Measurements from ENCODE around the gene LPAR1.
A peak's percentile ranks its signal among the peaks of the same experiment; 100 is the strongest.

The LPAR1 gene

GRCh38 chr9:110921705-110922104, 116.6 kb downstream of the LPAR1 start:
- H3K14ac ChIP-seq (ENCODE audit: low read length in 2 of 2), result peak overlapping the region in 1 of 2 experiments; percentile 5
- H3K9me3 ChIP-seq (ENCODE audit: control insufficient read depth, low read length), result no peaks in the 10 kb centered on the region
- H2BK120ac ChIP-seq (ENCODE audit: low read depth, low read length), result peak overlapping the region; percentile 74
- peak overlapping the region; percentile 48 for H4K91ac ChIP-seq (ENCODE audit: low read length)
- WGBS, result over 99% methylated on average over 5 of the region's 5 CpGs
- DNase-seq, result no peak
- H2BK12ac ChIP-seq (ENCODE audit: low read length in 2 of 2), result peak overlapping the region; percentile 46 to 98
- H2BK5ac ChIP-seq (ENCODE audit: low read depth, low read length, poor library complexity, severe bottlenecking), result no peak overlapping the region
- no peak overlapping the region for H3K9ac ChIP-seq (ENCODE audit: low read length)
- no peaks in the 10 kb centered on the region for H3K27me3 ChIP-seq (ENCODE audit: control insufficient read depth in 1 of 2, insufficient read depth in 1 of 2, low read length in 2 of 2)
- peaks cover 6% of the 10 kb centered on the region for H3K79me1 ChIP-seq (replicated peaks; ENCODE audit: low read length, poor library complexity, severe bottlenecking)
- H3K27ac ChIP-seq (ENCODE audit: low read length, poor library complexity, severe bottlenecking), result peak overlapping the region; percentile 78
- H3K4me1 ChIP-seq (ENCODE audit: control insufficient read depth, insufficient read depth, low read depth, low read length), result peaks cover 18% of the 10 kb centered on the region
- H4K8ac ChIP-seq (ENCODE audit: low read length), result peak overlapping the region; percentile 12
- peak overlapping the region; percentile 14 to 90 for H3K18ac ChIP-seq (ENCODE audit: low read depth in 1 of 2, low read length in 2 of 2)
- no peak overlapping the region for H2AFZ ChIP-seq (ENCODE audit: low read depth, low read length)
- H2AK5ac ChIP-seq (ENCODE audit: low read length, severe bottlenecking), result peak overlapping the region; percentile 16
- peak overlapping the region in 1 of 2 experiments; percentile 42 for H3K4ac ChIP-seq (ENCODE audit: low read depth in 1 of 2, low read length in 2 of 2)
- no peak overlapping the region for H2BK15ac ChIP-seq (ENCODE audit: low read depth, poor library complexity, severe bottlenecking)
- H3K23ac ChIP-seq (ENCODE audit: low read length in 2 of 2), result no peak overlapping the region
- peaks cover 0 to 42% of the 10 kb centered on the region in 2 experiments for H3K36me3 ChIP-seq (ENCODE audit: control insufficient read depth in 1 of 2, insufficient read depth in 2 of 2, low read depth in 1 of 2, low read length in 2 of 2)
- H3K4me3 ChIP-seq (ENCODE audit: insufficient read depth in 1 of 2, low read depth in 1 of 2, low read length in 2 of 2), result no peak overlapping the region
- peak overlapping the region; percentile 14 for H3K4me2 ChIP-seq (ENCODE audit: low read length, poor library complexity, severe bottlenecking)

GRCh38 chr9:110919609-110920008, 118.7 kb downstream of the LPAR1 start:
- Histone ChIP-seq H3K9me3 (ENCODE audit: control insufficient read depth, low read length) (no peaks in the 10 kb centered on the region), H3K23ac (ENCODE audit: low read length in 2 of 2) (no peak overlapping the region), H4K8ac (ENCODE audit: low read length) (peak overlapping the region; percentile 96), H3K27me3 (ENCODE audit: control insufficient read depth in 1 of 2, insufficient read depth in 1 of 2, low read length in 2 of 2) (no peaks in the 10 kb centered on the region), H3K4me1 (ENCODE audit: control insufficient read depth, insufficient read depth, low read depth, low read length) (peaks cover 18% of the 10 kb centered on the region), H3K27ac (ENCODE audit: low read length, poor library complexity, severe bottlenecking) (peak overlapping the region; percentile 97), H3K14ac (ENCODE audit: low read length in 2 of 2) (peak overlapping the region in 1 of 2 experiments; percentile 53), H3K36me3 (ENCODE audit: control insufficient read depth in 1 of 2, insufficient read depth in 2 of 2, low read depth in 1 of 2, low read length in 2 of 2) (peaks cover 0 to 29% of the 10 kb centered on the region in 2 experiments), H2BK120ac (ENCODE audit: low read depth, low read length) (peak overlapping the region; percentile 89), H2AK5ac (ENCODE audit: low read length, severe bottlenecking) (peak overlapping the region; percentile 92), H2BK12ac (ENCODE audit: low read length in 2 of 2) (peak overlapping the region; percentile 95 to 98), H4K91ac (ENCODE audit: low read length) (peak overlapping the region; percentile 89), H3K4ac (ENCODE audit: low read depth in 1 of 2, low read length in 2 of 2) (peak overlapping the region; percentile 94 to 95), H2BK15ac (ENCODE audit: low read depth, poor library complexity, severe bottlenecking) (no peak overlapping the region), H2BK5ac (ENCODE audit: low read depth, low read length, poor library complexity, severe bottlenecking) (no peak overlapping the region), H2AFZ (ENCODE audit: low read depth, low read length) (no peak overlapping the region), H3K4me2 (ENCODE audit: low read length, poor library complexity, severe bottlenecking) (no peak overlapping the region), H3K79me1 (replicated peaks; ENCODE audit: low read length, poor library complexity, severe bottlenecking) (peaks cover 4% of the 10 kb centered on the region), H3K9ac (ENCODE audit: low read length) (peak overlapping the region; percentile 82), H3K4me3 (ENCODE audit: insufficient read depth in 1 of 2, low read depth in 1 of 2, low read length in 2 of 2) (no peak overlapping the region), H3K18ac (ENCODE audit: low read depth in 1 of 2, low read length in 2 of 2) (peak overlapping the region; percentile 97 to 98)
- peak; percentile 94 for DNase-seq
- 44% methylated on average over 3 of the region's 3 CpGs for WGBS

- Histone ChIP-seq H2BK15ac (ENCODE audit: low read depth, poor library complexity, severe bottlenecking) (no peak overlapping the region), H3K14ac (ENCODE audit: low read length in 2 of 2) (peak overlapping the region in 1 of 2 experiments; percentile 26), H3K9me3 (ENCODE audit: control insufficient read depth, low read length) (no peaks in the 10 kb centered on the region), H3K4ac (ENCODE audit: low read depth in 1 of 2, low read length in 2 of 2) (peak overlapping the region; percentile 5 to 96), H3K4me2 (ENCODE audit: low read length, poor library complexity, severe bottlenecking) (no peak overlapping the region), H3K27ac (ENCODE audit: low read length, poor library complexity, severe bottlenecking) (peak overlapping the region; percentile 97), H2AFZ (ENCODE audit: low read depth, low read length) (no peak overlapping the region), H4K91ac (ENCODE audit: low read length) (peak overlapping the region; percentile 75), H3K4me1 (ENCODE audit: control insufficient read depth, insufficient read depth, low read depth, low read length) (peaks cover 18% of the 10 kb centered on the region), H3K23ac (ENCODE audit: low read length in 2 of 2) (no peak overlapping the region), H4K8ac (ENCODE audit: low read length) (peak overlapping the region; percentile 5), H3K36me3 (ENCODE audit: control insufficient read depth in 1 of 2, insufficient read depth in 2 of 2, low read depth in 1 of 2, low read length in 2 of 2) (peaks cover 0 to 30% of the 10 kb centered on the region in 2 experiments), H3K27me3 (ENCODE audit: control insufficient read depth in 1 of 2, insufficient read depth in 1 of 2, low read length in 2 of 2) (no peaks in the 10 kb centered on the region), H2BK12ac (ENCODE audit: low read length in 2 of 2) (peak overlapping the region; percentile 44 to 79), H2BK5ac (ENCODE audit: low read depth, low read length, poor library complexity, severe bottlenecking) (no peak overlapping the region), H2BK120ac (ENCODE audit: low read depth, low read length) (no peak overlapping the region), H3K18ac (ENCODE audit: low read depth in 1 of 2, low read length in 2 of 2) (peak overlapping the region; percentile 25 to 81), H2AK5ac (ENCODE audit: low read length, severe bottlenecking) (peak overlapping the region; percentile 82), H3K9ac (ENCODE audit: low read length) (peak overlapping the region; percentile 82), H3K79me1 (replicated peaks; ENCODE audit: low read length, poor library complexity, severe bottlenecking) (peaks cover 4% of the 10 kb centered on the region), H3K4me3 (ENCODE audit: insufficient read depth in 1 of 2, low read depth in 1 of 2, low read length in 2 of 2) (no peak overlapping the region)
- no peak for DNase-seq
- 94% methylated on average over 1 of the region's 3 CpGs for WGBS
These were observed 119.2 kb downstream of the LPAR1 start for GRCh38 chr9:110919050-110919435.

GRCh38 chr9:110918316-110919049, 119.8 kb downstream of the LPAR1 start:
- WGBS, result 74% methylated on average over 1 of the region's 1 CpG
- H3K79me1 ChIP-seq (replicated peaks; ENCODE audit: low read length, poor library complexity, severe bottlenecking), result peaks cover 8% of the 10 kb centered on the region

More at GRCh38 chr9:110918316-110919049, 119.8 kb downstream of the LPAR1 start:
- H4K91ac ChIP-seq (ENCODE audit: low read length), result no peak overlapping the region
- H2BK120ac ChIP-seq (ENCODE audit: low read depth, low read length), result no peak overlapping the region
- H3K9ac ChIP-seq (ENCODE audit: low read length), result peak overlapping the region; percentile 82
- peak overlapping the region; percentile 97 for H3K27ac ChIP-seq (ENCODE audit: low read length, poor library complexity, severe bottlenecking)
- H4K8ac ChIP-seq (ENCODE audit: low read length), result no peak overlapping the region
- no peak overlapping the region for H3K4me2 ChIP-seq (ENCODE audit: low read length, poor library complexity, severe bottlenecking)
- H2BK12ac ChIP-seq (ENCODE audit: low read length in 2 of 2), result peak overlapping the region in 1 of 2 experiments; percentile 68
- no peak overlapping the region for H2BK5ac ChIP-seq (ENCODE audit: low read depth, low read length, poor library complexity, severe bottlenecking)
- H3K4ac ChIP-seq (ENCODE audit: low read depth in 1 of 2, low read length in 2 of 2), result peak overlapping the region in 1 of 2 experiments; percentile 96
- H3K23ac ChIP-seq (ENCODE audit: low read length in 2 of 2), result no peak overlapping the region
- H3K9me3 ChIP-seq (ENCODE audit: control insufficient read depth, low read length), result no peaks in the 10 kb centered on the region
- no peak overlapping the region for H3K4me3 ChIP-seq (ENCODE audit: insufficient read depth in 1 of 2, low read depth in 1 of 2, low read length in 2 of 2)
- DNase-seq, result peak; percentile 77
- H2AK5ac ChIP-seq (ENCODE audit: low read length, severe bottlenecking), result peak overlapping the region; percentile 59
- H3K18ac ChIP-seq (ENCODE audit: low read depth in 1 of 2, low read length in 2 of 2), result peak overlapping the region in 1 of 2 experiments; percentile 59
- peaks cover 0 to 31% of the 10 kb centered on the region in 2 experiments for H3K36me3 ChIP-seq (ENCODE audit: control insufficient read depth in 1 of 2, insufficient read depth in 2 of 2, low read depth in 1 of 2, low read length in 2 of 2)
- peaks cover 18% of the 10 kb centered on the region for H3K4me1 ChIP-seq (ENCODE audit: control insufficient read depth, insufficient read depth, low read depth, low read length)
- H2AFZ ChIP-seq (ENCODE audit: low read depth, low read length), result no peak overlapping the region
- H3K27me3 ChIP-seq (ENCODE audit: control insufficient read depth in 1 of 2, insufficient read depth in 1 of 2, low read length in 2 of 2), result no peaks in the 10 kb centered on the region
- no peak overlapping the region for H2BK15ac ChIP-seq (ENCODE audit: low read depth, poor library complexity, severe bottlenecking)
- no peak overlapping the region for H3K14ac ChIP-seq (ENCODE audit: low read length in 2 of 2)

All from mesenchymal stem cell (in vitro differentiated cells and primary cell).